ENCODE data around the gene SEMA4B.

GRCh38 chr15:90239371-90239770, 38.2 kb downstream of the SEMA4B start:
- TF ChIP-seq EZH2 (IDR thresholded peaks at IDR 0.05; ENCODE audit: insufficient read depth, poor library complexity, severe bottlenecking) (no peak), EZH2phosphoT487 (IDR thresholded peaks at IDR 0.05; ENCODE audit: insufficient read depth, low read depth) (no peak)

Measured in GM23248 (cell line).